Lung (tissue), 12 donors: ENCODE measurements around the gene FAM83E. TPM values are rescaled to one million over a fixed set of nuclear protein-coding genes. Genes with fewer than 3 reads are reported as not detected.
"Not testable (repeated sequence)": the region's sequence is repeated elsewhere in the genome, so short reads cannot be mapped to it uniquely, and the experiment has no call there.

ENCODE experiments used
- ATAC-seq: fragments of 200-7000 bp; cut with Tn5 transposase; one replicate; pipeline ENCODE4 v1.9.1; 2020; ENCODE audit warnings: moderate number of reproducible peaks; ENCODE audit not compliant: insufficient read depth, low FRiP score
- DNase-seq, 3 donors: peaks; one replicate each; pipeline ENCODE4 v3.0.0-alpha.2; 2013 to 2017
- H3K27ac ChIP-seq, 2 donors: one replicate each; pipeline ENCODE4 v1.5.1; 2013; ENCODE audit warnings: mild to moderate bottlenecking in 2 of 2, moderate library complexity in 2 of 2, control low read depth in 1 of 2, inconsistent platforms in 1 of 2, low read depth in 1 of 2, low read length in 1 of 2
- H3K27me3 ChIP-seq, 3 donors: one replicate each; pipeline ENCODE4 v1.5.1; 2013; ENCODE audit warnings: low read length in 2 of 3; ENCODE audit not compliant: control insufficient read depth in 3 of 3, insufficient read depth in 3 of 3
- H3K36me3 ChIP-seq, 4 donors: one replicate each; pipeline ENCODE4 v1.5.1; 2013; ENCODE audit warnings: low read length in 4 of 4, mild to moderate bottlenecking in 1 of 4, moderate library complexity in 1 of 4; ENCODE audit not compliant: control insufficient read depth in 4 of 4, insufficient read depth in 4 of 4
- H3K4me1 ChIP-seq, 5 donors: one replicate each; pipeline ENCODE4 v1.5.1; 2013; ENCODE audit warnings: low read length in 5 of 5, mild to moderate bottlenecking in 2 of 5, moderate library complexity in 1 of 5; ENCODE audit not compliant: control insufficient read depth in 5 of 5, insufficient read depth in 5 of 5
- H3K4me3 ChIP-seq: one replicate; pipeline ENCODE4 v1.5.1; 2013; ENCODE audit warnings: mild to moderate bottlenecking, control low read depth, moderate library complexity
- H3K9ac ChIP-seq, 2 donors: one replicate each; pipeline ENCODE4 v1.5.1; 2013; ENCODE audit warnings: low read length in 2 of 2, control low read depth in 1 of 2; ENCODE audit not compliant: insufficient read depth in 1 of 2
- H3K9me3 ChIP-seq, 4 donors: one replicate each; pipeline ENCODE4 v1.5.1; 2013; ENCODE audit warnings: low read length in 3 of 4, mild to moderate bottlenecking in 1 of 4, moderate library complexity in 1 of 4; ENCODE audit not compliant: control insufficient read depth in 4 of 4, insufficient read depth in 3 of 4
- WGBS, 2 donors: extraction: QIAGEN DNeasy Blood & Tissue Kit; methylation state at CpG; one replicate each; pipeline ENCODE4 v1.1.7; 2013; 5-methylcytosine and 5-hydroxymethylcytosine counted together
- polyA plus RNA-seq, 2 donors: library from polyadenylated mRNA; stranded (reverse); fragments of 200-250 nt; gene quantifications; one replicate each; pipeline ENCODE4 v1.2.1, GENCODE V29; 2013
- total RNA-seq, 2 donors: library from RNA; depleted of rRNA in 1 of 2; stranded (reverse); fragments of >200 nt in 1 of 2; gene quantifications; one replicate each; pipeline ENCODE4 v1.2.1, GENCODE V29; 2014 to 2021
- TF ChIP-seq, protein P1 (sequence below): IDR thresholded peaks from 2 replicates; pipeline ENCODE4 v1.5.1; 2012; ENCODE audit warnings: mild to moderate bottlenecking; ENCODE audit errors: control extremely low read depth, extremely low read depth
- donor health status: control.
- donor health status: control.
- donor health status: Bipolar disorder and iron deficiency.
- donor health status: healthy.
- donor health status: DM: yes; HTN: yes; CAD: no.

Gene FAM83E
- total and polyA plus RNA-seq, 4 donors, result 22.2 to 43.8 (median 36.7) TPM

DNA sequence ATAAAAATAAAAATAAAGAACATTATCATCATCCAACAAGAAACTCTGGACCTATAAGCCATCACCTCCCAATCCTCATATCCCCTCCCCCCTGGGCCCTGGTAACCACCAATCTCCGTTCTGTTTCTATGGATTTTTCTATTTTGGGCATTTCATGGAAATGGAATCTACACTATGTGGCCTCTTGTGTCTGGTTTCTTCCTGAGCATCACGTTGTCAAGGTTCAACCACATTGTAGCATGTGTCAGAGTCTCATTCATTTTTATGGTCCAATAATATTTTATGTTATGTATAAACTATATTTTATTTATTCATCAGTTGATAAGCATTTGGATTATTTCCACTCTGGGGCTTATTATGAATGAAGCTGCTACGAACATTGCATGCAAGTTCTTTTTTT lies 36.0 kb downstream of the FAM83E start:
- no peak overlapping the region for H3K9ac ChIP-seq
- ATAC-seq, result no peak
- TF ChIP-seq, protein P1, sequence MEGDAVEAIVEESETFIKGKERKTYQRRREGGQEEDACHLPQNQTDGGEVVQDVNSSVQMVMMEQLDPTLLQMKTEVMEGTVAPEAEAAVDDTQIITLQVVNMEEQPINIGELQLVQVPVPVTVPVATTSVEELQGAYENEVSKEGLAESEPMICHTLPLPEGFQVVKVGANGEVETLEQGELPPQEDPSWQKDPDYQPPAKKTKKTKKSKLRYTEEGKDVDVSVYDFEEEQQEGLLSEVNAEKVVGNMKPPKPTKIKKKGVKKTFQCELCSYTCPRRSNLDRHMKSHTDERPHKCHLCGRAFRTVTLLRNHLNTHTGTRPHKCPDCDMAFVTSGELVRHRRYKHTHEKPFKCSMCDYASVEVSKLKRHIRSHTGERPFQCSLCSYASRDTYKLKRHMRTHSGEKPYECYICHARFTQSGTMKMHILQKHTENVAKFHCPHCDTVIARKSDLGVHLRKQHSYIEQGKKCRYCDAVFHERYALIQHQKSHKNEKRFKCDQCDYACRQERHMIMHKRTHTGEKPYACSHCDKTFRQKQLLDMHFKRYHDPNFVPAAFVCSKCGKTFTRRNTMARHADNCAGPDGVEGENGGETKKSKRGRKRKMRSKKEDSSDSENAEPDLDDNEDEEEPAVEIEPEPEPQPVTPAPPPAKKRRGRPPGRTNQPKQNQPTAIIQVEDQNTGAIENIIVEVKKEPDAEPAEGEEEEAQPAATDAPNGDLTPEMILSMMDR, result no peak
- H3K27me3 ChIP-seq, result no peaks in the 10 kb centered on the region
- WGBS, 2 donors, result 51 to 65% methylated on average over 3 of the region's 3 CpGs
- no peak overlapping the region for H3K4me3 ChIP-seq
- H3K27ac ChIP-seq, result no peak overlapping the region
- H3K36me3 ChIP-seq, result no peaks in the 10 kb centered on the region
- H3K4me1 ChIP-seq, result peaks cover 0 to 2% (median 0%) of the 10 kb centered on the region in 5 donors
- DNase-seq, result no peak
- H3K9me3 ChIP-seq, result no peaks in the 10 kb centered on the region

DNA sequence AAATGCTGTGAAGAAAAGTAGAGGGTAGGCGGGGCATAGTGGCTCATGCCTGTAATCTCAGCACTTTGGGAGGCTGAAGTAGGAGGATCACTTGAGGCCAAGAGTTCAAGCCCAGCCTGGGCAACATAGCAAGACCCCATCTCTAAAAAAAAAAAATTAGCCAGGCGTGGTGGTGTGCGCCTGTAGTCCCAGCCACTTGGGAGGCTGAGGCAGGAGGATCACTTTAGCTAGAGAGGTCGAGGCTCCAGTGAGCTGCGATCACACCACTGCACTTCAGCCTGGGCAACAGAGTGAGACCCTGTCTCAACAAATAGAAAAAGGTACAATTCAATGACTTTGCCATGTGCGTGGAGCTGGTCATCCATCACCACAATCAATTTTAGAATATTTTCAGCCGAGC lies 37.0 kb downstream of the FAM83E start:
- not testable (repeated sequence) for H3K4me3 ChIP-seq, DNase-seq, ATAC-seq, H3K36me3 ChIP-seq, H3K4me1 ChIP-seq, H3K9ac ChIP-seq, H3K27ac ChIP-seq, H3K27me3 ChIP-seq, H3K9me3 ChIP-seq
- WGBS, 2 donors, result 90 to 93% methylated on average over 7 of the region's 7 CpGs

DNA sequence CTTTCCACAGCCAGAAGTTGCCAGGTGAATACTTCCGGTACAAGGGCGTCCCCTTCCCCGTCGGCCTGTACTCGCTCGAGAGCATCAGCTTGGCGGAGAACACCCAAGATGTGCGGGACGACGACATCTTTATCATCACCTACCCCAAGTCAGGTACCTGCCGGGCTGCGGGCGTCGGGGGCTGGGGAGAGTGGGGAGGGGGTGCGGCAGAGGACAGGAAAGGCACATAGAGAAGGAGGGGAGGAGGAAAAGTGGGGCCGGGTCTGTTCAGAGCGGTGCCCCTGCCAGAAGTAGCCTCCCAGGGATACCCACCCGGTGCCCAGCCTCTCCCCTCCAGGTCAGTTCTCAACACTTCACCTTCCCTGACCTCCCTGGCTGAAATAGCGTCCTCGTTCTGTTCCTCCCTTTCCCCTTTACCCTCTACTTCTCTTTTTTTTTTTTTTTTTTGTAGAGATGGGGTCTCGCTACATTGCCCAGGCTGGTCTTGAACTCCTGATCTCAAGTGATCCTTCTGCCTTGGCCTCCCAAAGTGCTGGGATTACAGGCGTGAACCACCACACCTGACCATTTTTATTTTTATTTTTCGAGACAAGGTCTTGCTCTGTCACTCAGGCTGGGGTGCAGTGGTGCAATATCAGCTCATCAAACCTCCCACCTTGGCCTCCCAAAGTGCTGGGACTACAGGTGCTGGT lies 38.8 kb downstream of the FAM83E start:
- ATAC-seq, result no peak
- TF ChIP-seq, protein P1, result no peak
- Histone ChIP-seq H3K9me3 (no peaks in the 10 kb centered on the region), H3K4me1 (no peaks in the 10 kb centered on the region), H3K36me3 (no peaks in the 10 kb centered on the region), H3K27me3 (no peaks in the 10 kb centered on the region), H3K27ac (no peak overlapping the region), H3K4me3 (no peak overlapping the region), H3K9ac (no peak overlapping the region)
- DNase-seq, result no peak
- 80 to 85% methylated on average over 22 to 23 of the region's 23 CpGs for WGBS, 2 donors

DNA sequence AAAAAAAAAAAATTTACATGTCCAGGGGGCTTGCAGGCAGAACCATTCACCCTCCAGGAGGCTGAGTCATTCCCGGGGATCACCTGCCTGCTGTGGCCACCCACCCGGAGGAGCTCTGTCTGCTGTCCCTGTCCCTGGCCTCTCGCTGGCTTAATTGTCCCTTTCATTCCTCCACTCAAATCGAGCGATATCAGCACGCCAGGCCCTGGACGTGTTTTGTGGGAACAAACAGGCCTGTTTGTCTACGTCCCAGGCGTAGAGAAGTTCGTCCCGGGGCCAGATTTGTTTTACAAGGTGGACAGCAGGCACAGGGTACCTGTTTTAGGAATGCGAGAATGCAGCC lies 41.7 kb downstream of the FAM83E start:
- H3K27ac ChIP-seq, result peak overlapping the region in 1 of 2 donors; percentile 20
- no peak overlapping the region for H3K9ac ChIP-seq
- WGBS, 2 donors, result 69 to 80% methylated on average over 12 of the region's 12 CpGs
- no peaks in the 10 kb centered on the region for H3K36me3 ChIP-seq
- no peaks in the 10 kb centered on the region for H3K27me3 ChIP-seq
- no peaks in the 10 kb centered on the region for H3K9me3 ChIP-seq
- DNase-seq, result peak in 2 of 3 donors; percentile 26 to 44
- TF ChIP-seq, protein P1, result no peak
- ATAC-seq, result no peak
- peaks cover 0 to 7% (median 0%) of the 10 kb centered on the region in 5 donors for H3K4me1 ChIP-seq
- H3K4me3 ChIP-seq, result no peak overlapping the region
